GM19023 (cell line): ENCODE results near the gene CLEC20A.

Experiments used
- ATAC-seq: cut with Tn5 transposase; IDR thresholded peaks from one replicate; pipeline ENCODE4 v1.9.1; 2021; ENCODE audit warnings: mild to moderate bottlenecking, moderate library complexity; ENCODE audit not compliant: unreplicated experiment

Gene CLEC20A

DNA sequence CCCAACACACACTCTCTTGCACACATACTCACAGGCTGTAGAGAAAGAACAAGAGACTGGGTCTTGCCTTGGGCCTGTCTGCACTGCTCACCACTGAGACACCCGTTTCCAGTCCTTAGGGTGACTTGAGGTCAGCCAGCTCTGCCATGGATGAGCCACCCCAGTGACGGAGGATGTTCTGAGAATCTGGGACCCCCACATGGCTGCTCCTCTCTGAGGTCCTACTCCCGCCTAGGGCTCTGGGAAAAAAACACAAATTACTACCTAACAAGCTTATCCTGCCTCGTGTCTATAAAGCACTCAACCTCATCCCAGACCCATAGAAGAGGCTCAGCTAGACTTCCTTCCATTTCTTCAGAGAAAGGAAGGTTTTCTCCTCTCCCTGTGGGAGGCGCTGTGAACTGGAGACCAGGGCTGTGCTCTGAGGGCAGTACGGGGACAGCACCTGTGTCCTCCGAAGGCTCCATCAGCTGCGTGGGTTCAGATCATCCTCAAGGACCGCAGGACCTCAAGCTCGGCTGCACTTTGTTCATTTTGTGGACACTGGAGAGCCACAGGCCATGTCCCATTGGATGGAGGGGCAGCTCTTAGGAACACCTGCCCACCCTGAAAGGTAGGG lies 4.3 kb upstream of the CLEC20A start:
- ATAC-seq, result no peak

DNA sequence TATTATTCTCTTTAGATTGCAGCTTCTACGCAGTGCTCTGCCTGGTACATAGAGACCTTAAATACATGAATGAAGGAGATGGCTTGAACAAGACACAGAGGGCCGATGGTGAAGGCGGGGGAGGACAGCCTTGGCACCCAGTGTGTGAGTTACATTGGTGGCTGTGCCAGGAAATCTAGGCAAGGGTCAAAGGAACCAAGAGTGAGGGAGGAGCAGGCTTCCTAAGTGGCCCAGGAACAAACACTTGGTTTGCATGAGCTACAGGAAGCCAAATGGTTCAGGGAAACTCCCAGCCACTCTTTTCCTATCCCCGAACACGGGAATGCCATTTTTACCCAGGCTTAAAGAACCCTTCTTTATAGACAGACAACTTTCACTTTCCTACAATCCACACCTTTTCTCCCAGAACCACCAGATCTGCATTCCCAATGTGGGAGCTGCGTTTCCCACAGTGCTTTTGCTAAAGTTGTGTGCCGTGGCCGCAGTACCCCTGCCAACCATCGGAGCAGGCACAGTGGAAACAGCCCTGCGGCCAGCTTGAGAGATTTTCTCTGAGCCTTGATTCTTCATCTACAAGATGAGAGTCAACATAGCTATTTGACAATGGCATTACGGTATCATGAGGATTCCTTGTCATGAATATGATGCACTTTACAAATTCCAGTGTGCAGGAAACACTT lies 3.5 kb upstream of the CLEC20A start:
- ATAC-seq, result no peak

DNA sequence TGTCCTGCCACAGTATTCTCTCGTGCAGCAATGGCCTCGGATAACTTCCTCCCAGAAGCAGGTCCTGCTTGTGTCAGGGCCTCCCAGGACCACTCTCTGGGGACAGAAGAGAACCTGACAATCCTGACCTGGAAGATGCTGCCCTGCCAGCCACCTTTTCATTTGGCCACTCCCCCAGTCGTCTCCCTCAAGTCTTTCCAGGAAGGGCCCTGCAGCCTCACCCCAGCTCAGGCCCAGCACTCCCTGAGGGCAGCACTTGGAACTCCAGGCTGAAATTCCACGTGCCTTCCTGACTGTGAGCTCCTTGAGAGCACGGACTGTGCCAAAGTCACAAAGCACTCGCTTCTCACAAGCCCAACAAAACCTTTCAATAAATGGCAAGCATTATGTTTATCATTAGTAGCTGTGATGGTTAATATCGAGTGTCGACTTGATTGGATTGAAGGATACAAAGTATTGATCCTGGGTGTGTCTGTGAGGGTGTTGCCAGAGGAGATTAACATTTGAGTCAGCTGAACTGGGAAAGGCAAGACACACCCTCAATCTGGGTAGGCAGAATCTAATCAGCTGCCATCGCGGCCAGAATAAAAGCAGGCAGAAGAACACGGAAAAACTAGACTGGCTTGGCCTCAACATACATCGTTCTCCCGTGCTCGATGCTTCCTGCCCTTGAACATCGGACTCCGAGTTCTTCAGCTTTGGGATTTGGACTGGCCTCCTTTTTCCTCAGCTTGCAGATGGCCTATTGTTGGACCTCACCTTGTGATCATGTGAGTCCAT lies 2.3 kb upstream of the CLEC20A start:
- no peak for ATAC-seq

DNA sequence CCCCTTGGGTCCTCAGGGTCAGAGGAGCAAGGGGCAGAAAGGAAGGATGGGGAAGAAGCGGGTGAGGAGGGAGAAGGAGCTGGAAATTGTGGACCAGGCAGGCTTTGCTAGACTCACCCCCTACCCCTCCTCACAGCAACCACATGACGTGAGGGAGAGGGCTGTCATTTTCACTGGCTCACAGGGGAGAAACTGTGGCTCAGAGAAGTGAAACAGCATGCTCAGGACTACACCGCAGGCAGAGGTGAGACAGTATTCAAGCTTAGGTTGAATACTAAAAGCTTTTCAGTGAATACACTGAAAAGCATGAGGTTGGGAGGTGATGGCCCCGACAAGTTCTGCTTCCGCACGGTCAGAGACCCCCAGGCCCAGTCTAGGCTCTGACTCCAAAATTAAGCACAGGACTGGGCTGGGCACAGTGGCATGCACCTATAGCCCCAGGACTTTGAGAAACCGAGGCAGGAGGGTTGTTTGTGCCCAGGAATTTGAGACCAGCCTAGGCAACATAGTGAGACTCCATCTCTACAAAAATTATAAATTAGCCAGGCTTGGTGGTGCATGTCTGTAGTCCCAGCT lies 1.2 kb upstream of the CLEC20A start:
- ATAC-seq, result no peak

DNA sequence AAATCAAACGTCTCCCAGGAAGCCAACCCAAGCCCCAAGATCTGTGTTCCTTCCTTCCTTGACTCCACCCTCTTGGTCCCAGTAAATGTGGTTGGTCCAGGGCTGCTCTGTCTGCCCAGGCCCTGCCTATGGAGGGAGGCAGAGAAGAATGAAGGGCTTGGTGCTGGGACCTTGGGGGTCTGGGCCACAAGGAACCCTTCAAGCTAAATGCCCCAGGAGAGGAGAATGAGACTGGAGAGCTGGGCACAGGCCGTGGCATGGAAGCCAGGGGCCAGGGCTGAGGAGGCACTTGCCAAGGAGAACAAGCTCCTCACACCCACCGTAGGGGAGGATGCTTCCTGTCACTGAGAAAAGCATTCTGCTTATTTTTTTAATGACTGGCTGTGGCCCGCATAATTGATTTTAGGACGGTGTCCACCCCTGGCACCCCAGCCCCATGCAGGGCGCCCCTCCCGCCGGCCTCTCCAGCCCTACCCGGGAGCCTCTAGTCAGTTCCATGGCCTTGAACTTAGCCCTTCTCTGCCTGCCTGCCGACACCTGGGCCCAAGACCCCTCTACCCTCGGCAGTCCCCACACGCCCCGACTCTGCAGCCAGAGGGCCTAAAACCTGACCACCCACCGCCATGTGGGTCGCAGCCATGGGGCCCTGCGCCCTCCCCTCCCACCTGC lies 889 bp downstream of the CLEC20A start:
- no peak for ATAC-seq

DNA sequence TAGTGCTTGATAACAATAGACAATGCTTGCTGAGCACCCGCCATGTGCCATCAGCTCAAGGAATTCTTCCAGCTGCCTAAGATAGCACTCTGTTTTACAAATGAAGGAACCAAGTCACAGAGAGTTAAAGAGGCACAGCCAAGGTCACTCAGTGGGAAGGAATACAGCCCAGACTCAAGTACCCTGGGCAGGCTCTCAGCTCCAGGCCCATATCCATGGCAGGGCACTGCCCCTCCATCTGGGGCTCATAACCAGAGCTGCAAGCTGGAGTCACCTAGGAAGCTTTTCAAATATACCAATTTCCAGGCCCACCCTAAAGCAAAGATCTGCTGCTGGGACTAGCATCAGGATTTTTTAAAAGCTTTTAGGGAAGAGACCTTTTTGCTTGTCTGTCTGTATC lies 1.6 kb downstream of the CLEC20A start:
- ATAC-seq, result no peak

DNA sequence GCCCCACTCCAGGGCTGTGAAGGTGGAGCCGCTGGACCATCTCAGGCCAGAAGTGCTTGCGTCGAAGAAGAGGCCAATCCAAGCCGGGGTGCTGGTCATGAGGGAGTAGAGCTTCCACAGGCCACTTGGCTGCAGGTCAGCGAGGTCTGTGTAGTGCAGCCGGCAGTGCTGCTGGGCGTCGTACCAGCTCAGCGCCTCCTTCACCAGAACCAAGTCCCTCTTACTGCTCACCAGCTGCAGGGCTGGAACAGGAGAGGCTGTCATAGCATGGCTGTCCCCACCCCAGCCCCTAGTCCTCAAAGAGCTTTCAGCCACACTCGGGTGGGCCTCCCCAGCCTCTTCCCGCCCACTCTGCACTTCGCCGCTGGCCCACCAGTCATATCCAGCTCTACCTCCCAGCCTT lies 2.2 kb downstream of the CLEC20A start:
- no peak for ATAC-seq

DNA sequence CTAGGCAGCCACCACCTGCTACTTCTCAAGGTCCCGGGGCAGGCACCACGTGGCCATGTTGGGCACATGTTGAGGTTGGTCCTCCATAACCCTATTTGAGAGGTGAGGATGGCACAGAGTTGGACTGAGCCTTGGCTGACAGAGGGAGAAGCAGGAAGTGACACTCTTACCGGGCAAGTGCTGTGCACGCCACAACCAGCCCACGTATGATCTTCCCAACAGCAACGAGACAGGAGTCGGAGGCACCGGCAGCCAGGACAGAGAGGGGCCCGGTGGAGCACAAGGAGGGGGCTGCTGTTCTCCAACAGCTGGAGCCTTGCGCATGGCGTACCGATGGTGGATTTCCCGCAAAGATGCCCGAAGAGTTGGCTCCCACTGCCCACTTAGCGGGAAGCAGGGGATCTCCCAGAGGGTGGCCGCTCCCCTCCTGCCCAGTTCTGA lies 3.4 kb downstream of the CLEC20A start:
- ATAC-seq, result no peak

DNA sequence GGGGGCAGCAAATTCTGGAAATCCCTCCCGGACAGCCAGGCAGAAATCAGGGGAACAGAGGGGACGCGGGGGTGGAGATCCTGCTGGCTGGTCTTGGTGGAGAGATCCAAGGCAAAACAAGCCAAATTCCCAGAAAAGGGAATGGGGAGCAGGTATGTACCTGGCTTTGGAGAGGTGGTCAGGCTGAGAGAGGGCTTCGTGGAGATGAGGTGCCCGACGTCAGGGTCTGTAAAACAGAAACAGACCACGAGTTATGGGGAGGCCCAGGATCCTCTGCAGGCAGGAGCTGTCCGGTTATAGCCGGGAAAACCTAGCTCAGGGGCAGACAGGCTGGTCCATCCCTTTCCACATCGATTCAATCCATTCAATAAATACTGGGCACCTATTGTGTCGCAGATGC lies 4.4 kb downstream of the CLEC20A start:
- no peak for ATAC-seq

DNA sequence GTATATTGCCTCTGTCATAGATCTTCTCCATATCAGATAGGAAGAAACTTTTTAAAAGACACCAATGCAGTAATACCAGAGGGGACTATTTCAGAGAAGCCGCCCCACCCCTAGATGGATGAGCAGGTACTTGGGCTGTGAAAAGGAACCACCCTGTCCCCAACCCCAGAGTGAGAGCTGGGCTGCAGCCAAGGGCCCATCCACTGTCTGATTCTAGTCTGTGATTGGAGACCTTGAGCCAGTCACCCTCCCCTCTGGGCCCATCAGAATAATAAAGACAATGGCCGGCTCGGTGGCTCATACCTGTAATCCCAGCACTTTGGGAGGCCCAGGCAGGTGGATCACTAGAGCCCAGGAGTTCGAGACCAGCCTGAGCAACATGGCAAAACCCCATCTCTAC lies 5.0 kb downstream of the CLEC20A start:
- ATAC-seq, result no peak

DNA sequence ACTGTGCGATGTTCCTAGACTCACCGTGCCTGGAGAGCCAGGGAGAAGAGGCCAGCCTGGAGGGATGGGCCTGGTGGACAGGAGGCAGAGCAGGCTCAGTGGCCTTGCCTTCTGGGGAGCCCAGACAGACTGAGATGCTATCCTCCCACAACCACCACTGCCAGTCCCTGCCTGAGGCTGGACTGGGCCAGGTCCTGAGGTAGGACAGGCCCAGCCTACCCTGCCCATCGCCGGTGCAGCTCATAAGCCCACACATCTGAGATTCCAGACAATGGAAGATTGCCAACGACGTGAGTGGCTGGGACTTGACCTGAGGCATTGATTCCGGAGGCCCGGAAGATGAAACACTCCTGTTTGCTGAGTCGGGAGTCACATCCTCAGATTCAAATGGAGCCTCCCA lies 5.8 kb downstream of the CLEC20A start:
- no peak for ATAC-seq

DNA sequence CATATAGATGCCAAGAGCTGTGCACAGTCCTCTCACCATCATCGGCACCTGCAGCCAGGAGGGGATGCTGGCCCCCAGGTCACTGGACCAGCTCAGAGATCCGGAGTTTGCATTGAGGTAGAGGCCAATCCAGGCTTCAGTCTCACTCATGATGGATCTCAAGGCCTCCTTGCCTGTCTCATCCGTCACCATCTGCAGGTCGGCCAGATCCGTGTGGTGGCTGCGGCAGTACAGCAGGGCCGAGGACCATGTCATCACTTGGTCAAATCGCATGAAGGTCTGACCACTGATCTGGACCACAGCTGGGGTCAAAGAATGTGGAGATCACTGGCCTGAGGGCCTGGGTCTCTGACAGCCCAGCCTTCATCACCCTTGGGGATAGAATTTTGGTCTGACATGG lies 6.6 kb downstream of the CLEC20A start:
- ATAC-seq, result no peak

DNA sequence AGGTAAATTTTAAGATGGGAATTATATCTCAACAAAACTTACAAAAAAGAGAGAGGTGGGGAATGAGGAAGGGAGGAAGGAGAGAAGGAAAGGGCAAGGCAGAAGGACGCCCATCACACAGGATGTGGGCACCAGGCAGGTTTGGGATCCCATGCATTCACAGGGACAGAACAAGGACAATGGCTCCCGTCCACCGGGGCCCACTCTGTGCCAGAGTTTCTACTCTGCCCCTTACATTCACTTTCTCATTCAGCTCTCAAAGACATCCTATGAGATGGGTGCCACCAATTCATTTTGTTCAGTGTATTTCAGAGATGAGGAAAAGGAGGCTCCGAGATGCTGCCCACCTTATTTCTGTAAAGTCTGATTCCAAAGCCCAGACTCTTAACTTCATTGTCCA lies 7.4 kb downstream of the CLEC20A start:
- no peak for ATAC-seq

DNA sequence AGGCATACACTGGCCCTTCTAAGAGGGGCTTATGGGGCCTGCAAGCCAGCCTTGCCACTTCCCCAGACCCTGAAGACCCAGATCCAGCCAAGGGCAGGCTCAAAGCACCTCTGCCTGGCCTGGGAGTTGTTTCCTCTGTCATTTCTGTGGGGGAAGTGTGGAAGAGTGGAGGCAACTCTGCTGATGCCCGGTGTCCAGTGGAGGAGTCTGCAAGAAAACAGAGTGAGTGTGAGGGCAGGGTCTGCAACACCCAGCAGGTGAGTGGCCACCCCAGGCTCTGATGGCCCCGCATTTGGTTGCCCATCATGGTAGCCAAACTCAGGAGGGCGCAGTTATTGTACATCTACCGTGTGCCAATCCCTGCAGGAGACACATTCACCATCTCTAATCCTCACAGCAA lies 8.4 kb downstream of the CLEC20A start:
- no peak for ATAC-seq

DNA sequence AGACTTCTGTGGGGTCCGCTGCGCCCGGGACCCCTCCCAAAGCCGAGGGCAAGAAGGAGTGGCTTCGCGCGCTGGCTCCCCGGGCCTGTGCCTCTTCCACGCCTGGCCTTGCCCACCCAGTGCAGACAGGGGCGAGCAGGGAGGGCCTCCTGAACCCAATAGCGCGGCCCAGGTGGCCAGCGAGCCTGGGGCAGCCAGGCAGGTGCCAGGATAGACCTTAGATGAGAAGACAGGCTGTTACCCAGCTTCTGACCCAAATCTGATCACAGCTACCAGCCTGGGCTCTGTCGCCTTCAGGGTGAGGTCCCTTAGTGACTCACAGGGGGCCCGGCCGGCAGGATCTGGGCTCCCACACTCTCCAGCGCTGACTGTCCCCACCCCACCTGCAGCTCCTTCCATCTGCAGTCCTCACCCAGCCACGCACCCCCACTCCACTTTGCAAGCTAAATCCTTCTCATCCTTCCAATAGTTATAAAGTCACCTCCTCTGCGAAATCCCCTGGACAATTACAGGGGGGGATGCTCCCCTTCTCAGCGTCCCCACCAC lies 9.6 kb downstream of the CLEC20A start:
- ATAC-seq, result no peak

DNA sequence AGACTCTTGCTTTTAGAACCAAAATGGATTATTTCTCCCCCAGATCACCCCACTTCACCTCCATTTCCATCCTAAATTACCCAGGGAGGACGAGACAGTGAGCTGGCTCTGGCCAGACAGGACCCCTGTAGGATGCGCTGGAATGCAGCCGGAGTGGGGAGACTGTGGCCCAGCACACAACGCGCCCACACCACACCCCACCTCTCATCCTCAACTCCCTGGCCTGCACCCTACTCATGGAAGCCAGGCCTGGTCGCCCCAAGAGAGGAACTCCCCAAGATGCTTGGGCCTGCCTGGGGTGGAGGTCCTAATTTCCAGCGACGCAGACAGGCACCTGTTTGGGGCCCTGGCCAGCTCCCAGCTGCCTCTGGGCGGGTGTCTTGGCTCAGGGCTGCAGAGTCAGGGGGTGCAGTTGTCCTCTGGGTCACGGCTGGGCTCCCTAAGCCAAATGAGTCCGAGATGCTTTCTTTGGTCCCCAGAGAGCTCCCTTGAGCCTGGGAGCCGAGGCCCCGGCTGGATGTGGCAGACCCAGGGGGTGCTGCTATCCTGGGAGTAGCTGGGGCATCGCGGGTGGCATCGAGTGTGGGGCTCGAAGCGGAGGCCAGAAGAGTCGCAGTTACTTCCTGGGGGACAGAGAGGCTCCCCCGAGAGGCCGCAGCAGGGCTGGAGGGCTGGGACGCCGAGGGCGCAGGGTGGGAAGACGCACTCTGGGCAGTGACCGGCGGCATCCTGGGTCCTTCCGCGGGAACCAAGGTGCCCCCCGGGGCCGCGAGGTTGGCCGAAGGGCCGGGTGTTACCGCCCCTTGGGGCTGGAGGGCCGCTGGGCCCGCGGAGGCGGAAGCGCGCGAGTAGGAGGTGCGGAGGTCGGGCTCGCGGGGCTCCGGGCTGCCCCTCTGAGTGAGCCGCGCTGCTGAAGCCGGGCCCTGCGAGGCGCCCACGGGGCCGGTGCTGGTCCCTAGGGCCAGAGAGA lies 10.4 kb downstream of the CLEC20A start:
- no peak for ATAC-seq

DNA sequence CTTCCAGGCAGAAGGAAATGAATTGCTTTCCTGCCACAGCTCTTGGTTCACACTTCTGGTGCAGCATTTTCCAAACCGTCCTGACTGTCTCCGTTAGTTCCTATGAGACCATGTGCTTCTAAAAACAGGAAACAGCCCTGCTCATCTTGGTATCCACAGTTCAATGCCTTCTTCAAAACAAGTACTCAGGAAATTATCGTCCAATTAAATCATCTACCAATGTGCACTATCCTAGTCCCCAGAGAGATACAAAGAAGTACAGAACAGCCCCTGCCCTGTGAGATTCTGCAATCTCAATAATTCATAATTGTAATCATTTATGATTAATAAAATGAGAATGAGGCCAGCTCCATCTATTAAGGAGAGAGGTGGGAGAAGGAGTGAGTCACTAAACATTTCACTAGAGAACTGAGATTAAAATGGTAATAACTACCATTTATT lies 11.2 kb downstream of the CLEC20A start:
- no peak for ATAC-seq

DNA sequence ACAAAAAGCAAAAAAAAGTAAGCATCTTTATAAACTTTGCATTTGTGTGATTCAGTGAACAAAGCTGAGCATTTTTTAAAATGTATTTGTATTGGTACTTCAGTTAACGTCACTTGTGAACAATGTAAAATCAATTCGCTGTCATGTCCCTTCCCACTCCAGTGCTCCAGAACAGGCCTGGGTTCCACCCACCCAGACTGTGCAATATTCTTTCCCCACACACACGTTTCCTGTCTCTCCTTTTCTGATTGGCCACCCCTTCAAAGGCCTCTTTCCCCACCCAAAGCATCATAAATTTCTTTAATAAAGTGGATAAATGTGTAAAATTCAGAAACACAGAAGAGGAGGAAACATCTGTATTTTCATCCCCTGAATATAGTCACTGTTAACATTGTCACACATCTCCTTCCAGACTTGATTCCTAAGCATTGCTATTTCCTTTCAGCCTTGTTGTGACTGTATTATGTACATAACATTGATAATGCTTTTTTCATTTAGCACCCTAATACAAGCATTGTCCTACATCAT lies 12.0 kb downstream of the CLEC20A start:
- ATAC-seq, result no peak

DNA sequence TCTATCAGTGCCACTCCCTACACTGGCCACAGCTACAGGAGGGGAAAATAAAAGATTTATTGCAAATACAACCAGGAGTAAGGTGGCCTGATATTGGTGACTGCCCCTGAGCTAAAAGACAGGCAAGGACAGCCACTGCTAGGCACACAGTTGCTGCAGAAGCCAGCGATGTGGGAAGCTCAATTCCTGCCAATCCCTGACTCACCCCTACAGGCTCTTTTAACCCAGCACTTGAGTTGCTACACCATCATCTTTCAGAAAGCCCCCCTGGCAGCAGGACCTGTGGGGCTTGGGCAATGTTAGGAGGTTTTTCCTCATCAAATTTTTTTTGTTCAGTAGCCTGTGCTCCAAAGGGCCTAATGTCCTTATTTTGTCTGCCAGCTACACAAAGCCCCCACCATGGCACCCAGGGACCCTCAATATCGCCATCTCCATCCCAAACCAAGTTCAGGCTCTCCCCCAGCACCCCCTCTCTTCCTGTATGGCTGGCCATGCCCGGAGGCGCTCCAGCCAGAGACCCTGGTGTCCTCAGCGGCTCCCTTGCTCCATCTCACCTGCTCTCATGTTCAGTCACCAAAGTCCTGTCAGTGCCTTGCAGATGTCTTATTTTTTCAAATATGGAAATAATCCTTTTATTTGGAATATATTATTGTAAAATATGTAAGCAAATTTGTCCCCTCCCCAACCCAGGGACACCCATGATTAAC lies 13.4 kb downstream of the CLEC20A start:
- no peak for ATAC-seq
